DOHH2 (cell line): ENCODE results near the gene C1orf105.

Source experiments
- CTCF ChIP-seq: fragments of 200-600 bp; sonication (generic); IDR thresholded peaks from one replicate; pipeline ENCODE4 v1.5.1; 2014; ENCODE audit warnings: antibody characterized with exemption, mild to moderate bottlenecking, low read depth, low read length; ENCODE audit not compliant: poor library complexity, severe bottlenecking
- EZH2phosphoT487 ChIP-seq: fragments of 200-600 bp; sonication (generic); IDR thresholded peaks from 2 replicates; pipeline ENCODE4 v1.6.1; 2017; ENCODE audit warnings: borderline replicate concordance, mild to moderate bottlenecking, antibody characterized with exemption, low read length, moderate library complexity, mixed read lengths

DNA sequence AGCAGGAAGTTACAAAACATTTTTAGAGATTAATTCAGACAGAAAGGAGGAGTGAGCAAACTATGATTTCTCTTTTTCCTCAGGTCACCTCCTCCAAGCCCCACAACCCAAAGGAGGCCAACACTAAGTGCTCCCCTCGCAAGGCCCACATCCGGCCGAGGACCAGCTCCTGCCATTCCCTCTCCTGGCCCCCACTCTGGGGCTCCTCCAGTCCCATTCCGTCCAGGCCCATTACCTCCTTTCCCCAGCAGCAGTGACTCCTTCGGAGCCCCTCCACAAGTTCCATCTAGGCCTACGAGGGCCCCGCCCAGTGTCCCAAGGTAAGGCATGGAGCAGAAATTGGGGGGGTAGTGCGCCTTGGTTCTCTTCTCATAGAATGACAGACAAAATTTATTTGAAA lies 32.0 kb upstream of the C1orf105 start:
- TF ChIP-seq CTCF (no peak), EZH2phosphoT487 (no peak)
